Chondrocyte (in vitro differentiated cells): ENCODE measurements around the gene LRBA. TPM values are rescaled to one million over a fixed set of nuclear protein-coding genes. Genes with fewer than 3 reads are reported as not detected.
"Not testable (repeated sequence)": the region's sequence is repeated elsewhere in the genome, so short reads cannot be mapped to it uniquely, and the experiment has no call there.

Experiments
- DNase-seq: peaks from one replicate; pipeline ENCODE4 v3.0.0; 2021; ENCODE audit warnings: mixed read lengths, low spot score
- H3K27ac Mint-ChIP-seq: one replicate; pipeline ENCODE4 v1.8.0; 2021; ENCODE audit warnings: mild to moderate bottlenecking, moderate library complexity, mixed read lengths; ENCODE audit not compliant: unreplicated experiment
- H3K27me3 Mint-ChIP-seq: 2 replicates; pipeline ENCODE4 v1.8.0; 2021; ENCODE audit warnings: low read depth, mixed read lengths
- H3K36me3 Mint-ChIP-seq: 2 replicates; pipeline ENCODE4 v1.8.0; 2021; ENCODE audit warnings: low read depth, mixed read lengths
- H3K4me1 Mint-ChIP-seq: 2 replicates; pipeline ENCODE4 v1.8.0; 2021; ENCODE audit warnings: low read depth, mild to moderate bottlenecking, mixed read lengths
- H3K4me3 Mint-ChIP-seq: one replicate; pipeline ENCODE4 v1.8.0; 2021; ENCODE audit warnings: mild to moderate bottlenecking, moderate library complexity, mixed read lengths; ENCODE audit not compliant: unreplicated experiment
- H3K9me3 Mint-ChIP-seq: 2 replicates; pipeline ENCODE4 v1.8.0; 2021; ENCODE audit warnings: low read depth, mixed read lengths
- total RNA-seq: library from RNA; stranded (reverse); gene quantifications from 3 replicates; pipeline ENCODE4 v1.2.1, GENCODE V29; 2021
- TF ChIP-seq, protein P1 (sequence below): fragments of 200-600 bp; sonication (generic); IDR thresholded peaks from 2 replicates; pipeline ENCODE4 v1.5.0; 2021; ENCODE audit warnings: antibody characterized with exemption, mild to moderate bottlenecking, moderate library complexity

The LRBA gene
- total RNA-seq, 1 donor from 2014 or later = 19.7 TPM

DNA sequence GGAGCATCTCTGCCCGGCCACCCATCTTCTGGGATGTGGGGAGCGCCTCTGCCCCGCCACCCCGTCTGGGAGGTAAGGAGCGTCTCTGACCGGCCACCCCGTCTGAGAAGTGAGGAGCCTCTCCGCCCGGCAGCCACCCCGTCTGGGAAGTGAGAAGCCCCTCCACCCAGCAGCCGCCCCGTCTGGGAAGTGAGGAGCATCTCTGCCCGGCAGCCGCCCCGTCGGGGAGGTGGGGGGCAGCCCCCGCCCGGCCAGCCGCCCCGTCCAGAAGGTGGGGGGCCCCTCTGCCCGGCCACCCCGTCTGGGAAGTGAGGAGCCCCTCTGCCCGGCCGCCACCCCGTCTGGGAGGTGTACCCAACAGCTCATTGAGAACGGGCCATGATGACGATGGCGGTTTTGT, 61.2 kb downstream of the LRBA start:
- H3K27me3 Mint-ChIP-seq, DNase-seq, H3K36me3 Mint-ChIP-seq, H3K4me3 Mint-ChIP-seq, H3K27ac Mint-ChIP-seq: not testable (repeated sequence)
- peaks cover 16% of the 10 kb centered on the region for H3K4me1 Mint-ChIP-seq
- H3K9me3 Mint-ChIP-seq = peaks cover 10% of the 10 kb centered on the region

DNA sequence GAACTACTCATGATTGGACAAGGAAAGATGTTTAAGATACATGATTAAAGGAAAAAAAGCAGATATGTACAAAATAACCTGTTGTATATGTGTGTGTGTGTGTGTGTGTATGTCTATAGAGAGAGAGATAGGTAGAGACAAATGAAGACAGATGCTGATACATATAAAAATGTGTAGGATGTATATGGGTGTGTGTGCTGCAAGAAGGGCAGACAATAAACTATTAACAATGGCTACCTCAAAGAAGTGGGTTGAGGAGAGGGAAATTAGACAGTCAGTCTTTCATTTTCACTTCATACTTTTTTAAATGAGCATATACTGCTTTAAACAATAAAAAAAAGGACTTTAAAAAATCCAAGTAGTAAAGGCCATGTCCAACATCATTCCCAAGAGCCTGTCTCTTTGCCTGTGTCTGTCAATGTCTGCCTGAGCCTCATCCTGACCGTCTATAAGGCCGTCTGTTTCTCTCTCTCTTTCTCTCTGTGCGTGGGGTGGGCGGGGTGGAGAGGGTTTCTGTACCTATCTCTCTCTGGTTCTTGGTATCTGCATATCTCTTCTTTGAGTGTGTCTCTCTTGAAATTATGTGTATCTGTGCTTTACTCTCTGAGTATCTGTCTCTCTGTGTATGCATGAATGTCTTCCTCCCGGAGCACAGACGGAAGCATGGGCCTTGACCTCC, 62.8 kb downstream of the LRBA start:
- no peak overlapping the region for H3K4me3 Mint-ChIP-seq

DNA sequence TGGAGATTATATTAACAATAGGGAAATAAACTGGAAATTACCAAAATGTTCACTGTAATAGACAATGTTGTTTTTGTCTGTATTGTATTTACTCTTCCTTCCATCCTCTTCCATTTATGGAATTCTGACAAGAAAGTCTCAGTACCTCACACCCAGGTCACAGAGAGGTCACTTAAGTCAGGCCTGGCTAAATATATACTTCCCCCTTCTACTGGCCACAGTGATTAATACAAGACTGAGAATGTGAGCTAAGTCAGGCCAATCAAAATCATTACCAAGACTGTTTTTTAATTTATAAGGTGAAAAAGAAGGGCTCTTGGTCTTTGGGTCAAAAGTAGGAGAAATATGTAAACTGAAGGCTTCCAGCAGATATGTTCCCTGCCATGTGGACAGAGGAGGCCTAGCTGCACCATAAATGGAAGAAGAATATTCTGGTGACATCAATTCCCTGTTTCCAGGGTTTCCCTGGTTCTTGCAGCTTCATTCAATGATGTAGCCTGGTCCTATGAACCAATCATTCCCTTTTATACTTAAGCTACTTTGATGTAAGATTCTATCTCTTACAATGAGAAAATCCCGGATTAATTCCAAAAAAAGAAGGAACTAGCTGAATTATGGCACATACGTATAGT, 64.3 kb downstream of the LRBA start:
- TF ChIP-seq, protein P1, sequence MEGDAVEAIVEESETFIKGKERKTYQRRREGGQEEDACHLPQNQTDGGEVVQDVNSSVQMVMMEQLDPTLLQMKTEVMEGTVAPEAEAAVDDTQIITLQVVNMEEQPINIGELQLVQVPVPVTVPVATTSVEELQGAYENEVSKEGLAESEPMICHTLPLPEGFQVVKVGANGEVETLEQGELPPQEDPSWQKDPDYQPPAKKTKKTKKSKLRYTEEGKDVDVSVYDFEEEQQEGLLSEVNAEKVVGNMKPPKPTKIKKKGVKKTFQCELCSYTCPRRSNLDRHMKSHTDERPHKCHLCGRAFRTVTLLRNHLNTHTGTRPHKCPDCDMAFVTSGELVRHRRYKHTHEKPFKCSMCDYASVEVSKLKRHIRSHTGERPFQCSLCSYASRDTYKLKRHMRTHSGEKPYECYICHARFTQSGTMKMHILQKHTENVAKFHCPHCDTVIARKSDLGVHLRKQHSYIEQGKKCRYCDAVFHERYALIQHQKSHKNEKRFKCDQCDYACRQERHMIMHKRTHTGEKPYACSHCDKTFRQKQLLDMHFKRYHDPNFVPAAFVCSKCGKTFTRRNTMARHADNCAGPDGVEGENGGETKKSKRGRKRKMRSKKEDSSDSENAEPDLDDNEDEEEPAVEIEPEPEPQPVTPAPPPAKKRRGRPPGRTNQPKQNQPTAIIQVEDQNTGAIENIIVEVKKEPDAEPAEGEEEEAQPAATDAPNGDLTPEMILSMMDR = no peak
- H3K36me3 Mint-ChIP-seq = peaks cover 1% of the 10 kb centered on the region
- no peak for DNase-seq
- peaks cover 8% of the 10 kb centered on the region for H3K9me3 Mint-ChIP-seq
- no peak overlapping the region for H3K27ac Mint-ChIP-seq
- no peaks in the 10 kb centered on the region for H3K27me3 Mint-ChIP-seq
- peaks cover 6% of the 10 kb centered on the region for H3K4me1 Mint-ChIP-seq
- H3K4me3 Mint-ChIP-seq = no peak overlapping the region

More for the DNA sequence above, 62.8 kb downstream of the LRBA start:
- no peaks in the 10 kb centered on the region for H3K27me3 Mint-ChIP-seq
- no peak overlapping the region for H3K27ac Mint-ChIP-seq
- peaks cover 1% of the 10 kb centered on the region for H3K36me3 Mint-ChIP-seq
- DNase-seq = no peak
- peaks cover 9% of the 10 kb centered on the region for H3K9me3 Mint-ChIP-seq
- H3K4me1 Mint-ChIP-seq = peaks cover 16% of the 10 kb centered on the region
- TF ChIP-seq, protein P1 = no peak

DNA sequence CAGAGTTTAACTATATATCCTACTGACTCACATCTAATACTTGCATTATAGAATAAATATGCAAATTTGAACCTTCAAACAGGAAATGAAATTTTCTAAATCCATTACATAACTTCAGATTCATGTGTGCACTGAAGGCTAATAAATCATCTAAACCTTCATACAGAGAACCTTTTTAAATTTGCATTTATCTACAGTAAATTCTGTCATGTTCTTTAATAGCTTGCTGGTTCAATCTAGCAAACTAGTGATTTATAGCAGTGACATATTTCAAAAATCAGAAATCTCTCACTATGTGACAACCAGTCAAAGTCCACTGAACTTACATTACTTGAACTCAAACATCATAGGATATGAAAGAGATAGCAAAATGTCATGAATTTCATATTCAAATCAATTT, 65.1 kb downstream of the LRBA start:
- Mint-ChIP-seq H3K4me3 (no peak overlapping the region), H3K27ac (no peak overlapping the region), H3K36me3 (peaks cover 1% of the 10 kb centered on the region), H3K27me3 (no peaks in the 10 kb centered on the region), H3K9me3 (peaks cover 8% of the 10 kb centered on the region), H3K4me1 (peaks cover 6% of the 10 kb centered on the region)
- TF ChIP-seq, protein P1 = no peak
- DNase-seq = no peak

DNA sequence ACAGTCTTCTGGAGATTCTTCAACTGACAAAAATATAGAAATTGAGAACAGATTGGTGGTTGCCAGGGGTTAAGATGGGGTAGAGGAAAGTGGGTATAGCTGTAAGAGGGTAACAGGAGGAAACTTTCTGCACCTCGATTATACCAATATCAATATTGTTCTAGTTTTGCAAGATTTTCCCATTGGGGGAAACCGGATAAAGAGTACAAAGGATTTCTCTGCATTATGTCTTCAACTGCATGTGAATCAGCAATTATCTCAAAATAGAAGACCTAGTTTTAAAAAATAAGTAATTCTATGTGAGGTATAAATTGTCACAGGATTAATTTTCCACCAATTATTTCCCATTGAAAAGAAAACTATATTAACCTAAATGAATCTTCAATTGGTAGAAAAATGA, 65.7 kb downstream of the LRBA start:
- H3K27me3 Mint-ChIP-seq = no peaks in the 10 kb centered on the region
- peaks cover 1% of the 10 kb centered on the region for H3K36me3 Mint-ChIP-seq
- no peak overlapping the region for H3K27ac Mint-ChIP-seq
- no peak overlapping the region for H3K4me3 Mint-ChIP-seq
- no peak for DNase-seq
- TF ChIP-seq, protein P1 = no peak
- peaks cover 8% of the 10 kb centered on the region for H3K9me3 Mint-ChIP-seq
- peaks cover 6% of the 10 kb centered on the region for H3K4me1 Mint-ChIP-seq
